K562 (cell line): ENCODE data around the gene CHCHD4.

Experiments
- KLF13 ChIP-seq: fragments of 450-650 bp; IDR thresholded peaks from 2 replicates; pipeline ENCODE4 v1.6.1; 2016; ENCODE audit warnings: missing genetic modification characterization, low read depth, mild to moderate bottlenecking, missing compliant biosample characterization, moderate library complexity, borderline replicate concordance
- POLR2AphosphoS5 ChIP-seq: IDR thresholded peaks from 2 replicates; pipeline ENCODE4 v1.6.1; 2011; ENCODE audit warnings: mild to moderate bottlenecking, low read depth, low read length, moderate library complexity; ENCODE audit not compliant: control insufficient read depth, insufficient read depth
- RFX5 ChIP-seq: IDR thresholded peaks from 2 replicates; pipeline ENCODE4 v1.6.1; 2011; ENCODE audit warnings: low read depth, mild to moderate bottlenecking, improper control_type of control experiment, low read length
- YY1 ChIP-seq, 3 experiments: IDR thresholded peaks; 2 replicates each; pipeline ENCODE4 v1.6.1; 2011; ENCODE audit warnings: low read length in 2 of 3, mild to moderate bottlenecking in 2 of 3, moderate library complexity in 2 of 3, borderline replicate concordance in 1 of 3, control low read depth in 1 of 3, low read depth in 1 of 3; ENCODE audit not compliant: insufficient read depth in 3 of 3, insufficient replicate concordance in 2 of 3, control insufficient read depth in 1 of 3, insufficient read length in 1 of 3; ENCODE audit errors: extremely low read depth in 1 of 3
- ZNF274 ChIP-seq: IDR thresholded peaks from 2 replicates; pipeline ENCODE4 v1.6.1; 2011; ENCODE audit warnings: low read depth, mild to moderate bottlenecking, low read length, moderate library complexity, borderline replicate concordance
- TF ChIP-seq, protein P1 (sequence below): fragments of 450-650 bp; IDR thresholded peaks from 2 replicates; pipeline ENCODE4 v1.6.1; 2017; ENCODE audit warnings: antibody characterized with exemption, mild to moderate bottlenecking

- TF ChIP-seq ZNF274 (no peak), YY1 (IDR thresholded peaks at IDR 0.05; ENCODE audit: borderline replicate concordance in 1 of 3, control insufficient read depth in 1 of 3, extremely low read depth in 1 of 3, insufficient read depth in 3 of 3, insufficient read length in 1 of 3, insufficient replicate concordance in 2 of 3, low read depth in 1 of 3, low read length in 2 of 3) (no peak), KLF13 (tag) (no peak), POLR2AphosphoS5 (no peak), RFX5 (no peak)
- TF ChIP-seq, protein P1, sequence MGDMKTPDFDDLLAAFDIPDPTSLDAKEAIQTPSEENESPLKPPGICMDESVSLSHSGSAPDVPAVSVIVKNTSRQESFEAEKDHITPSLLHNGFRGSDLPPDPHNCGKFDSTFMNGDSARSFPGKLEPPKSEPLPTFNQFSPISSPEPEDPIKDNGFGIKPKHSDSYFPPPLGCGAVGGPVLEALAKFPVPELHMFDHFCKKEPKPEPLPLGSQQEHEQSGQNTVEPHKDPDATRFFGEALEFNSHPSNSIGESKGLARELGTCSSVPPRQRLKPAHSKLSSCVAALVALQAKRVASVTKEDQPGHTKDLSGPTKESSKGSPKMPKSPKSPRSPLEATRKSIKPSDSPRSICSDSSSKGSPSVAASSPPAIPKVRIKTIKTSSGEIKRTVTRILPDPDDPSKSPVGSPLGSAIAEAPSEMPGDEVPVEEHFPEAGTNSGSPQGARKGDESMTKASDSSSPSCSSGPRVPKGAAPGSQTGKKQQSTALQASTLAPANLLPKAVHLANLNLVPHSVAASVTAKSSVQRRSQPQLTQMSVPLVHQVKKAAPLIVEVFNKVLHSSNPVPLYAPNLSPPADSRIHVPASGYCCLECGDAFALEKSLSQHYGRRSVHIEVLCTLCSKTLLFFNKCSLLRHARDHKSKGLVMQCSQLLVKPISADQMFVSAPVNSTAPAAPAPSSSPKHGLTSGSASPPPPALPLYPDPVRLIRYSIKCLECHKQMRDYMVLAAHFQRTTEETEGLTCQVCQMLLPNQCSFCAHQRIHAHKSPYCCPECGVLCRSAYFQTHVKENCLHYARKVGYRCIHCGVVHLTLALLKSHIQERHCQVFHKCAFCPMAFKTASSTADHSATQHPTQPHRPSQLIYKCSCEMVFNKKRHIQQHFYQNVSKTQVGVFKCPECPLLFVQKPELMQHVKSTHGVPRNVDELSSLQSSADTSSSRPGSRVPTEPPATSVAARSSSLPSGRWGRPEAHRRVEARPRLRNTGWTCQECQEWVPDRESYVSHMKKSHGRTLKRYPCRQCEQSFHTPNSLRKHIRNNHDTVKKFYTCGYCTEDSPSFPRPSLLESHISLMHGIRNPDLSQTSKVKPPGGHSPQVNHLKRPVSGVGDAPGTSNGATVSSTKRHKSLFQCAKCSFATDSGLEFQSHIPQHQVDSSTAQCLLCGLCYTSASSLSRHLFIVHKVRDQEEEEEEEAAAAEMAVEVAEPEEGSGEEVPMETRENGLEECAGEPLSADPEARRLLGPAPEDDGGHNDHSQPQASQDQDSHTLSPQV = no peak
These were observed 26.9 kb upstream of the CHCHD4 start for GRCh38 chr3:14151471-14152083.
